Measurements from ENCODE around the gene SACS.

DNA sequence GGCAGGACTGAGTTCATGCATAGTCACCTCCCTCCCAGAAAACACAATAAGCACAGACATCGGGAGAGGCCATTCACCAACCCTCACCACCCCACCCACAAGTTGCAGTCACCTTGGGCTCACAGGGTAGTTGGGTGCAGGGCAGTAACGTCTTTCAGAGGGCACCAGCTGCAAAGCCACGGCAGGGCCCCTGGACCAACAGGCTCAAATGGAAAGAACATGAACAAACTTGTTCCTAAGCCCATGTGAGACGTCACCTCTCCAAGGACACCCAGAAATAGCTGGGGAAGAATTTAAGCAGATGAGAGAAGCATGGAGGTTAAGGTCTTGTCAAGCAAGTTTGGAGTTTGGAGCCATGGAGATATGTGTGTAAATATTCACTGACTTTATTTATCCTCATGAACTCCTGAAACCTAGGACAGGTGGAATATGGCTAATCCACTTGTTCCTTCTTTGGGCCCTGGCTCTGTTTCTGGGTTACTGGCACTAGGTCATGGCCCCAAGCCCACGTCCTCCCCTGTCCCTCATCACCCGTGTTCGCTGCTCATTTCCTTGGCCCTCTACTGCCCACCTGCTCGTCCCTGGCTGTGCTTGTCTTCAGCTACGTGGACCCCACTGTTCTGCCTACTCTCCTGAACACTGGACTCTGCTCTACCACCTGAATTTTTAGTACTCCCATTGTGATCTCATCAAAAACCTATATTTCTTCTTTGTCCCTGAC, 40.4 kb downstream of the SACS start:
- TF ChIP-seq, protein P1, sequence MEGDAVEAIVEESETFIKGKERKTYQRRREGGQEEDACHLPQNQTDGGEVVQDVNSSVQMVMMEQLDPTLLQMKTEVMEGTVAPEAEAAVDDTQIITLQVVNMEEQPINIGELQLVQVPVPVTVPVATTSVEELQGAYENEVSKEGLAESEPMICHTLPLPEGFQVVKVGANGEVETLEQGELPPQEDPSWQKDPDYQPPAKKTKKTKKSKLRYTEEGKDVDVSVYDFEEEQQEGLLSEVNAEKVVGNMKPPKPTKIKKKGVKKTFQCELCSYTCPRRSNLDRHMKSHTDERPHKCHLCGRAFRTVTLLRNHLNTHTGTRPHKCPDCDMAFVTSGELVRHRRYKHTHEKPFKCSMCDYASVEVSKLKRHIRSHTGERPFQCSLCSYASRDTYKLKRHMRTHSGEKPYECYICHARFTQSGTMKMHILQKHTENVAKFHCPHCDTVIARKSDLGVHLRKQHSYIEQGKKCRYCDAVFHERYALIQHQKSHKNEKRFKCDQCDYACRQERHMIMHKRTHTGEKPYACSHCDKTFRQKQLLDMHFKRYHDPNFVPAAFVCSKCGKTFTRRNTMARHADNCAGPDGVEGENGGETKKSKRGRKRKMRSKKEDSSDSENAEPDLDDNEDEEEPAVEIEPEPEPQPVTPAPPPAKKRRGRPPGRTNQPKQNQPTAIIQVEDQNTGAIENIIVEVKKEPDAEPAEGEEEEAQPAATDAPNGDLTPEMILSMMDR (IDR thresholded peaks at IDR 0.05; ENCODE audit: low read depth, low read length, missing input control) = no peak
- TF ChIP-seq TAF1 (conservative IDR thresholded peaks at IDR 0.05) (no peak), RAD21 (IDR thresholded peaks at IDR 0.05) (no peak), JUND (IDR thresholded peaks at IDR 0.05) (no peak), SP1 (IDR thresholded peaks at IDR 0.05) (no peak), GABPA (IDR thresholded peaks at IDR 0.05 in 1 of 2, conservative IDR thresholded peaks at IDR 0.05 in 1 of 2) (no peak), EGR1 (IDR thresholded peaks at IDR 0.05; ENCODE audit: low read depth in 2 of 2) (no peak), ATF3 (IDR thresholded peaks at IDR 0.05) (no peak), YY1 (IDR thresholded peaks at IDR 0.05) (no peak)
- TF ChIP-seq, protein P2, sequence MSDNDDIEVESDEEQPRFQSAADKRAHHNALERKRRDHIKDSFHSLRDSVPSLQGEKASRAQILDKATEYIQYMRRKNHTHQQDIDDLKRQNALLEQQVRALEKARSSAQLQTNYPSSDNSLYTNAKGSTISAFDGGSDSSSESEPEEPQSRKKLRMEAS (IDR thresholded peaks at IDR 0.05) = no peak
- TF ChIP-seq, protein P3, sequence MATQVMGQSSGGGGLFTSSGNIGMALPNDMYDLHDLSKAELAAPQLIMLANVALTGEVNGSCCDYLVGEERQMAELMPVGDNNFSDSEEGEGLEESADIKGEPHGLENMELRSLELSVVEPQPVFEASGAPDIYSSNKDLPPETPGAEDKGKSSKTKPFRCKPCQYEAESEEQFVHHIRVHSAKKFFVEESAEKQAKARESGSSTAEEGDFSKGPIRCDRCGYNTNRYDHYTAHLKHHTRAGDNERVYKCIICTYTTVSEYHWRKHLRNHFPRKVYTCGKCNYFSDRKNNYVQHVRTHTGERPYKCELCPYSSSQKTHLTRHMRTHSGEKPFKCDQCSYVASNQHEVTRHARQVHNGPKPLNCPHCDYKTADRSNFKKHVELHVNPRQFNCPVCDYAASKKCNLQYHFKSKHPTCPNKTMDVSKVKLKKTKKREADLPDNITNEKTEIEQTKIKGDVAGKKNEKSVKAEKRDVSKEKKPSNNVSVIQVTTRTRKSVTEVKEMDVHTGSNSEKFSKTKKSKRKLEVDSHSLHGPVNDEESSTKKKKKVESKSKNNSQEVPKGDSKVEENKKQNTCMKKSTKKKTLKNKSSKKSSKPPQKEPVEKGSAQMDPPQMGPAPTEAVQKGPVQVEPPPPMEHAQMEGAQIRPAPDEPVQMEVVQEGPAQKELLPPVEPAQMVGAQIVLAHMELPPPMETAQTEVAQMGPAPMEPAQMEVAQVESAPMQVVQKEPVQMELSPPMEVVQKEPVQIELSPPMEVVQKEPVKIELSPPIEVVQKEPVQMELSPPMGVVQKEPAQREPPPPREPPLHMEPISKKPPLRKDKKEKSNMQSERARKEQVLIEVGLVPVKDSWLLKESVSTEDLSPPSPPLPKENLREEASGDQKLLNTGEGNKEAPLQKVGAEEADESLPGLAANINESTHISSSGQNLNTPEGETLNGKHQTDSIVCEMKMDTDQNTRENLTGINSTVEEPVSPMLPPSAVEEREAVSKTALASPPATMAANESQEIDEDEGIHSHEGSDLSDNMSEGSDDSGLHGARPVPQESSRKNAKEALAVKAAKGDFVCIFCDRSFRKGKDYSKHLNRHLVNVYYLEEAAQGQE (IDR thresholded peaks at IDR 0.05) = no peak
- TF ChIP-seq, protein P4, sequence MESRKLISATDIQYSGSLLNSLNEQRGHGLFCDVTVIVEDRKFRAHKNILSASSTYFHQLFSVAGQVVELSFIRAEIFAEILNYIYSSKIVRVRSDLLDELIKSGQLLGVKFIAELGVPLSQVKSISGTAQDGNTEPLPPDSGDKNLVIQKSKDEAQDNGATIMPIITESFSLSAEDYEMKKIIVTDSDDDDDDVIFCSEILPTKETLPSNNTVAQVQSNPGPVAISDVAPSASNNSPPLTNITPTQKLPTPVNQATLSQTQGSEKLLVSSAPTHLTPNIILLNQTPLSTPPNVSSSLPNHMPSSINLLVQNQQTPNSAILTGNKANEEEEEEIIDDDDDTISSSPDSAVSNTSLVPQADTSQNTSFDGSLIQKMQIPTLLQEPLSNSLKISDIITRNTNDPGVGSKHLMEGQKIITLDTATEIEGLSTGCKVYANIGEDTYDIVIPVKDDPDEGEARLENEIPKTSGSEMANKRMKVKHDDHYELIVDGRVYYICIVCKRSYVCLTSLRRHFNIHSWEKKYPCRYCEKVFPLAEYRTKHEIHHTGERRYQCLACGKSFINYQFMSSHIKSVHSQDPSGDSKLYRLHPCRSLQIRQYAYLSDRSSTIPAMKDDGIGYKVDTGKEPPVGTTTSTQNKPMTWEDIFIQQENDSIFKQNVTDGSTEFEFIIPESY (IDR thresholded peaks at IDR 0.05) = no peak

Measured in liver (tissue), 3 donors.